Adrenal gland (tissue), 12 donors: Measurements from ENCODE around the gene APMAP. TPM values are rescaled to one million over a fixed set of nuclear protein-coding genes. Genes with fewer than 3 reads are reported as not detected.

Experiments used
- DNase-seq, 7 donors: peaks; one replicate each; pipeline ENCODE4 v3.0.0-alpha.2; 2019 to 2020
- H3K27ac ChIP-seq, 5 donors: fragments of 200-600 bp; sonication (generic) in 4 of 5; 1 replicate in 3 of 5; 2 replicates in 2 of 5; pipeline versions ENCODE4 v1.5.1 to v1.8.0; 2016 to 2020; ENCODE audit warnings: mild to moderate bottlenecking in 1 of 5
- H3K27me3 ChIP-seq: fragments of 200-600 bp; 2 replicates; pipeline ENCODE4 v1.8.0; 2021
- H3K36me3 ChIP-seq, 2 donors: fragments of 200-600 bp; replicated peaks in 1 of 2; 1 replicate in 1 of 2; 2 replicates in 1 of 2; pipeline versions ENCODE4 v1.5.1 to v1.8.0; 2018 to 2022
- H3K4me1 ChIP-seq, 2 donors: fragments of 200-600 bp; replicated peaks in 1 of 2; 1 replicate in 1 of 2; 2 replicates in 1 of 2; pipeline versions ENCODE4 v1.5.1 to v1.8.0; 2018 to 2021
- H3K4me3 ChIP-seq, 4 donors: fragments of 200-600 bp; sonication (generic) in 3 of 4; one replicate each; pipeline ENCODE4 v1.5.1; 2016 to 2018
- H3K9me3 ChIP-seq, 3 donors: fragments of 200-600 bp; sonication (generic) in 1 of 3; replicated peaks in 1 of 3; 1 replicate in 2 of 3; 2 replicates in 1 of 3; pipeline versions ENCODE4 v1.5.1 to v1.8.0; 2016 to 2021
- POLR2A ChIP-seq, 2 donors: fragments of 450-650 bp; IDR thresholded peaks; one replicate each; pipeline ENCODE4 v1.6.1; 2017; ENCODE audit warnings: antibody characterized with exemption in 2 of 2, mild to moderate bottlenecking in 2 of 2, moderate library complexity in 1 of 2
- WGBS, 4 donors: extraction: QIAGEN DNeasy Blood & Tissue Kit in 2 of 4; methylation state at CpG; one replicate each; pipeline versions ENCODE4 v1.1.5 to v1.1.7; 2013 to 2017; 5-methylcytosine and 5-hydroxymethylcytosine counted together
- intact Hi-C, 2 donors: fragments of 100-400 bp; cut with DNase I; formaldehyde crosslinking; loops; one replicate each; pipeline versions ENCODE4 v1.14.1 to v1.15.0; 2022 to 2023
- polyA plus RNA-seq, 3 donors: library from polyadenylated mRNA; stranded (reverse); fragments of 200-250 nt in 2 of 3; fragments of 350-450 nt in 1 of 3; fragmentation: Illumina TruSeq in 1 of 3; extraction: RNeasy Lipid Tissue Mini Kit (QIAGEN cat#74804) in 1 of 3; gene quantifications; one replicate each; pipeline ENCODE4 v1.2.3, GENCODE V29; 2013 to 2014
- total RNA-seq, 9 donors: library from RNA; depleted of rRNA in 4 of 9; stranded (reverse); fragments of >200 nt in 4 of 9; fragments of 120-200 nt in 1 of 9; fragmentation: NEBNext Ultra II Directional in 1 of 9; extraction: Animal tissue kit (Norgen Biotek cat#: 25700) in 1 of 9; gene quantifications; one replicate each; pipeline versions ENCODE4 v1.1.0 to v1.2.4, GENCODE V29; 2013 to 2023
- TF ChIP-seq, protein P1 (sequence below), 6 experiments: fragments of 450-650 bp in 4 of 6; fragments of 200-600 bp in 2 of 6; sonication (generic) in 1 of 6; IDR thresholded peaks; 1 replicate in 5 of 6; 2 replicates in 1 of 6; pipeline versions ENCODE4 v1.5.1 to v1.8.0; 2016 to 2021; ENCODE audit warnings: antibody characterized with exemption in 6 of 6, mild to moderate bottlenecking in 2 of 6, moderate library complexity in 1 of 6
- donor health status: healthy with polysubstance abuse.
- donor health status: Bipolar disorder and iron deficiency.
- donor health status: DM: yes; HTN: yes; CAD: no.
- donor health status: DM: no; HTN: no; CAD: no.
- donor health status: DM: no; HTN: no; CAD: no.
- donor health status: DM: yes; HTN: yes; CAD: no.

APMAP gene
- total and polyA plus RNA-seq, 12 donors = 30.3 to 110 (median 69.7) TPM

DNA sequence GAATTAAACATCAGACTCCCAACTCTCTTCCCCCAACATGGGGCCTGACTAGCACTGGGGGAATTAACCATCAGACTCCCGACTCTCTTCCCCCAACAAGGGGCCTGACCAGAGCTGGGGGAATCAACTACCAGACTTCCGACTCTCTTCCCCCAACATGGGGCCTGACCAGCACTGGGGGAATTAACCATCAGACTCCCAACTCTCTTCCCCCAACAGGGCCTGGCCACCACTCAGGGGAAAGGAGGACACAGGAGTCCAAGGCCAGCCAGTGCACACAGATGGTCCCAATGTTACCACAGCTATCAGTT is 30.4 kb downstream of the APMAP start:
- DNase-seq = no peak
- WGBS, 4 donors = 88 to 96% (median 92%) methylated on average over 2 of the region's 2 CpGs
- Histone ChIP-seq H3K36me3 (peaks cover 0 to 69% of the 10 kb centered on the region in 2 donors), H3K9me3 (no peaks in the 10 kb centered on the region), H3K4me1 (no peaks in the 10 kb centered on the region), H3K27me3 (no peaks in the 10 kb centered on the region), H3K27ac (no peak overlapping the region), H3K4me3 (no peak overlapping the region)
- TF ChIP-seq, protein P1, sequence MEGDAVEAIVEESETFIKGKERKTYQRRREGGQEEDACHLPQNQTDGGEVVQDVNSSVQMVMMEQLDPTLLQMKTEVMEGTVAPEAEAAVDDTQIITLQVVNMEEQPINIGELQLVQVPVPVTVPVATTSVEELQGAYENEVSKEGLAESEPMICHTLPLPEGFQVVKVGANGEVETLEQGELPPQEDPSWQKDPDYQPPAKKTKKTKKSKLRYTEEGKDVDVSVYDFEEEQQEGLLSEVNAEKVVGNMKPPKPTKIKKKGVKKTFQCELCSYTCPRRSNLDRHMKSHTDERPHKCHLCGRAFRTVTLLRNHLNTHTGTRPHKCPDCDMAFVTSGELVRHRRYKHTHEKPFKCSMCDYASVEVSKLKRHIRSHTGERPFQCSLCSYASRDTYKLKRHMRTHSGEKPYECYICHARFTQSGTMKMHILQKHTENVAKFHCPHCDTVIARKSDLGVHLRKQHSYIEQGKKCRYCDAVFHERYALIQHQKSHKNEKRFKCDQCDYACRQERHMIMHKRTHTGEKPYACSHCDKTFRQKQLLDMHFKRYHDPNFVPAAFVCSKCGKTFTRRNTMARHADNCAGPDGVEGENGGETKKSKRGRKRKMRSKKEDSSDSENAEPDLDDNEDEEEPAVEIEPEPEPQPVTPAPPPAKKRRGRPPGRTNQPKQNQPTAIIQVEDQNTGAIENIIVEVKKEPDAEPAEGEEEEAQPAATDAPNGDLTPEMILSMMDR (IDR thresholded peaks at IDR 0.05) = no peak
- intact Hi-C loops = no loop called here

DNA sequence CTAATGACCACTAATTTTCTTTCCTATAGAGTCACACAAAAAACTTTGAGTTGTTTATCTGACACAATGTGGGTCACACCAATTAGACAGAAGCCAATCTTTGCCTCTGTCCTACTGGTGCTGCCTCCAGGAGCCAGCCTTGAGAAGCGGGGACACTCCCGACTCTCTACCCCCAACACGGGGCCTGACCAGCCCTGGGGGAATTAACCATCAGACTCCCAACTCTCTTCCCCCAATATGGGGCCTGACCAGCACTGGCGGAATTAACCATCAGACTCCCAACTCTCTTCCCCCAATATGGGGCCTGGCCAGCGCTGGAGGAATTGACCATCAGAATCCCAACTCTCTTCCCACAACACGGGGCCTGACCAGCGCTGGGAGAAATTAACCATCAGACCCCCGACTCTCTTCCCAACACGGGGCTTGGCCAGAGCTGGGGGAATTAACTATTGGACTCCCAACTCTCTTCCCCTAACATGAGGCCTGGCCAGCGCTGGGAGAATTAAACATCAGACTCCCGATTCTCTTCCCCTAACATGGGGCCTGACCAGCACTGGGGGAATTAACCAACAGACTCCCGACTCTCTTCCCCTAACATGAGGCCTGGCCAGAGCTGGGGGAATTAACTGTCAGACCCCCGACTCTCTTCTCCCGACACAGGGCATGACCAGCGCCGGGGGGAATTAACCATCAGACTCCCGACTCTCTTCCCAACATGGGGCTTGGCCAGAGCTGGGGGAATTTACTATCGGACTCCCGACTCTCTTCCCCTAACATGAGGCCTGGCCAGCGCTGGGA is 31.0 kb downstream of the APMAP start:
- Histone ChIP-seq H3K36me3 (peaks cover 0 to 68% of the 10 kb centered on the region in 2 donors), H3K4me3 (no peak overlapping the region), H3K4me1 (no peaks in the 10 kb centered on the region), H3K27ac (no peak overlapping the region), H3K9me3 (no peaks in the 10 kb centered on the region), H3K27me3 (no peaks in the 10 kb centered on the region)
- peak in 3 of 7 donors; percentile 8 to 23 (median 13) for DNase-seq
- TF ChIP-seq, protein P1 (IDR thresholded peaks at IDR 0.05) = no peak
- no peak for TF ChIP-seq POLR2A (IDR thresholded peaks at IDR 0.05)
- WGBS, 4 donors = 85 to 93% (median 87%) methylated on average over 20 of the region's 20 CpGs
- intact Hi-C loops = no loop called here

DNA sequence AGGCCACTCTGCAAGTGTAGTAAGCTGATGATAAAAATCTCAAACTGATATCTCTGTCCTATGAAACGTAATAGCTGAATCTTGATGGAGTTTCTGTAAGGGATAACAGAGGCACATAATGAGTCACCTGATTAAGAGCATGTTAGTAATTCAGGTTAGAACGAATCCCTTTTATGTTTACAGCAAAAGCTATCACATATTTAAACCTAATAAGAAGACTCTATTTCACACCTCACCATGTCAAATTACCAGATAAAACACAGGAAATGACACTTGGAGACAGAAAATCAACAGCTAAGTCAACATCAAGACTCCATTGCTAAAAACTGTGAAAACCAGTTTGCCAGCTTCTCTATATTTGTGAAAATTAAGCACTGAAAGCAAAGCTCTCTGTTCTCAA is 31.7 kb downstream of the APMAP start:
- 72 to 74% (median 73%) methylated on average over 2 of the region's 2 CpGs for WGBS, 4 donors
- H3K36me3 ChIP-seq = peaks cover 0 to 65% of the 10 kb centered on the region in 2 donors
- intact Hi-C loops = no loop called here

DNA sequence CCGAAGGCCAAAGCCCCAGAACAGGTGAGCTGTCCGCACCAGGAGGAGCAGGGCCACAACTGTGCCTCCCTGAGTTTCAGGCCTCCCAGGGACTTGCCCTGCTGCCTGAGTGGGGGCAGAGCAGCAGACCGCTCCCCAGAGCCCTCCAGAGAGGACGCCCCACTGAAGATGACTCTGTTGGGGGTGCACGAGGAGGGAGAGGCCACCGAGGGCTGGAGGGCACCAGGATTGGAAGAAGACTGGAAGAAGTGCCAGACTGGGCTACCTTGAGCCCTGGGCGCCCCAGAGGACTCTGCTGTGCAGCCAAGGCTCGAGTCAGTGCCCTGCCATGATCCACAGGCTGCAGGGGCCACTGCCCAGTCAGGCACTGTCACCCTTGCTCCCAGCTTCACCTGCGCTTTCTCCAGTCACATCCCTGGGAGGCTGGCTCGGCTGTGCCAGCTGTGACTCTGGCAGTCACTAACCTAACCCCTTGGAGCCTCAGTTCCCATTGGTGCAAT is 32.2 kb downstream of the APMAP start:
- peak in 1 of 7 donors; percentile 30 for DNase-seq
- Histone ChIP-seq H3K4me1 (no peaks in the 10 kb centered on the region), H3K9me3 (no peaks in the 10 kb centered on the region), H3K27ac (no peak overlapping the region), H3K36me3 (peaks cover 0 to 60% of the 10 kb centered on the region in 2 donors), H3K4me3 (no peak overlapping the region), H3K27me3 (no peaks in the 10 kb centered on the region)
- intact Hi-C loops = no loop called here
- 91 to 99% (median 95%) methylated on average over 6 to 10 of the region's 10 CpGs for WGBS, 4 donors
- TF ChIP-seq, protein P1 (IDR thresholded peaks at IDR 0.05) = no peak
- TF ChIP-seq POLR2A (IDR thresholded peaks at IDR 0.05) = no peak

More for the DNA sequence above, 31.7 kb downstream of the APMAP start:
- Histone ChIP-seq H3K27me3 (no peaks in the 10 kb centered on the region), H3K27ac (no peak overlapping the region), H3K9me3 (no peaks in the 10 kb centered on the region), H3K4me1 (no peaks in the 10 kb centered on the region), H3K4me3 (no peak overlapping the region)
- TF ChIP-seq, protein P1 (IDR thresholded peaks at IDR 0.05) = no peak
- no peak for TF ChIP-seq POLR2A (IDR thresholded peaks at IDR 0.05)
- no peak for DNase-seq
